ENCODE measurements around the gene BYSL. TPM values are rescaled to one million over a fixed set of nuclear protein-coding genes. Genes with fewer than 3 reads are reported as not detected.
A peak's percentile ranks its signal among the peaks of the same experiment; 100 is the strongest.

Gene BYSL
- total RNA-seq, 5 donors from 2014 or later (not counting 1 experiment from before 2014, with no cell fraction given): 3.5 to 20.5 (median 15.0) TPM

DNA sequence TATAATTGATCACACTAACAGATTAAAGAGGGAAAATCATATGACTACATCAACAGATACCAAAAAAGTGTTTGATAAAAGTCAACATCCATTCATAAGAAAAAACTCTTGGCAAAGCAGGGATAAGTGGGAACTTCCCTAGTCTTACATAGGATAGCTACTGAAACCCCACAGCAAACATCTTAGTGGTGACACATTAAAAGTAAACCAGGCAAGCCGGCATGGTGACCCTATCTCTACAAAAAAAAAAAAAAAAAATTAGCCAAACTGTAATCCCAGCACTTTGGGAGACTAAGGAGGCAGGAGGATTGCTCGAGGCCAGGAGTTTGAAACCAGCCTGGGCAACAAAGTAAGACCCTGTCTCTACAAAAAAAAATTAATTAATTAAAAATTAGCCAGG lies 34.1 kb downstream of the BYSL start:
- Histone ChIP-seq H3K4me1 (ENCODE audit: control insufficient read depth in 1 of 2, extremely low read depth in 1 of 2, insufficient read depth in 2 of 2, low read length in 2 of 2) (peaks cover 11 to 48% of the 10 kb centered on the region in 2 experiments), H3K36me3 (ENCODE audit: control insufficient read depth in 2 of 2, extremely low read depth in 1 of 2, insufficient read depth in 1 of 2, low read length in 1 of 2) (peaks cover 4 to 25% of the 10 kb centered on the region in 2 donors), H3K4me3 (ENCODE audit: control insufficient read depth in 1 of 2, extremely low read depth in 1 of 2, low read length in 1 of 2) (no peak overlapping the region), H3K27me3 (replicated peaks in 1 of 2; ENCODE audit: control insufficient read depth in 2 of 2, extremely low read depth in 1 of 2, insufficient read depth in 2 of 2, low read length in 1 of 2) (no peaks in the 10 kb centered on the region), H3K27ac (ENCODE audit: low read length) (no peak overlapping the region), H3K9me3 (no peaks in the 10 kb centered on the region)
- Mint-ChIP-seq H3K27ac (no peak overlapping the region), H3K9me3 (no peaks in the 10 kb centered on the region), H3K36me3 (peaks cover 15% of the 10 kb centered on the region), H3K4me3 (no peak overlapping the region), H3K4me1 (peaks cover 66 to 69% (median 67%) of the 10 kb centered on the region in 3 donors), H3K27me3 (no peaks in the 10 kb centered on the region)
- ATAC-seq (replicated peaks in 1 of 4) (no peak), DNase-seq (no peak)
- no CpG with 5 or more reads among the region's 2 CpGs for WGBS (ENCODE audit: insufficient coverage)
- POLR2A ChIA-PET: interaction anchor here in 1 of 2 donors (0.6 kb wide), 2 partner anchors 9 to 1187 kb away, joined by 3 to 4 read pairs; no protein-coding TSS in a partner anchor
- CTCF ChIA-PET: interaction anchor here in 1 of 2 donors (0.6 kb wide), 1 partner anchor 94 kb away, joined by 4 read pairs; no protein-coding TSS in a partner anchor

DNA sequence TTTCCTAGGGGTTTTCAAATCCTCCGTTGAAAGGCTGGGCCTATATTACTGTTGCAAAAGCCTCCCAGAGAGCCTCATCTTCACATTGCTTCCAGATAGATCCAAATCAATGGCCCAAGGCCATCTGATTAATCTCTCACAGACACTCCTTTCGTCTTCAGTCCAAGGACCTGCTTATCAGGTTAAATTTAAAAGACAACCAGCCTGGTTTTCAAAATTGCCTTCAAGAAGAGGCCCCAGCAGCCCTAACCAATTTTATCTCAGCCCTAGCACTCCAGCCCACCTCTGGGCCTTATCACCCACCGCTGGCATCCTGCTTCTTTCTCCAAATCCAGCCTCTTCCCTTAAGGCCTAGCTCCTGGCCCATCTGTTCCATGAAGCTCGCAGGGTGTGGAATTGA lies 35.8 kb downstream of the BYSL start:
- Mint-ChIP-seq H3K4me3 (no peak overlapping the region), H3K4me1 (peaks cover 73 to 77% (median 74%) of the 10 kb centered on the region in 3 donors), H3K27ac (peak overlapping the region; percentile 65 to 66), H3K27me3 (no peaks in the 10 kb centered on the region), H3K36me3 (peaks cover 25% of the 10 kb centered on the region), H3K9me3 (no peaks in the 10 kb centered on the region)
- ChIA-PET CTCF (no interaction called here), POLR2A (no interaction called here)
- H3K4me3 ChIP-seq (ENCODE audit: control insufficient read depth in 1 of 2, extremely low read depth in 1 of 2, low read length in 1 of 2): no peak overlapping the region
- 94% methylated on average over 2 of the region's 4 CpGs for WGBS (ENCODE audit: insufficient coverage)
- H3K9me3 ChIP-seq: no peaks in the 10 kb centered on the region
- peaks cover 7 to 25% of the 10 kb centered on the region in 2 donors for H3K36me3 ChIP-seq (ENCODE audit: control insufficient read depth in 2 of 2, extremely low read depth in 1 of 2, insufficient read depth in 1 of 2, low read length in 1 of 2)
- no peaks in the 10 kb centered on the region for H3K27me3 ChIP-seq (replicated peaks in 1 of 2; ENCODE audit: control insufficient read depth in 2 of 2, extremely low read depth in 1 of 2, insufficient read depth in 2 of 2, low read length in 1 of 2)
- DNase-seq (no peak), ATAC-seq (replicated peaks in 1 of 4) (no peak)
- peaks cover 8 to 54% of the 10 kb centered on the region in 2 experiments for H3K4me1 ChIP-seq (ENCODE audit: control insufficient read depth in 1 of 2, extremely low read depth in 1 of 2, insufficient read depth in 2 of 2, low read length in 2 of 2)
- no peak overlapping the region for H3K27ac ChIP-seq (ENCODE audit: low read length)

- ChIA-PET POLR2A (no interaction called here), CTCF (no interaction called here)
- WGBS (ENCODE audit: insufficient coverage): no CpG with 5 or more reads among the region's 6 CpGs
- peaks cover 7 to 54% of the 10 kb centered on the region in 2 experiments for H3K4me1 ChIP-seq (ENCODE audit: control insufficient read depth in 1 of 2, extremely low read depth in 1 of 2, insufficient read depth in 2 of 2, low read length in 2 of 2)
- no peak overlapping the region for H3K4me3 ChIP-seq (ENCODE audit: control insufficient read depth in 1 of 2, extremely low read depth in 1 of 2, low read length in 1 of 2)
- peaks cover 4 to 27% of the 10 kb centered on the region in 2 donors for H3K36me3 ChIP-seq (ENCODE audit: control insufficient read depth in 2 of 2, extremely low read depth in 1 of 2, insufficient read depth in 1 of 2, low read length in 1 of 2)
- H3K9me3 ChIP-seq: no peaks in the 10 kb centered on the region
- H3K4me3 Mint-ChIP-seq: peak overlapping the region in 2 of 3 donors; percentile 52 to 55
- no peaks in the 10 kb centered on the region for H3K27me3 Mint-ChIP-seq
- H3K36me3 Mint-ChIP-seq: peaks cover 26% of the 10 kb centered on the region
- ATAC-seq (replicated peaks in 1 of 4) (peak in 2 of 4 experiments; percentile 40 to 48), DNase-seq (no peak)
- no peaks in the 10 kb centered on the region for H3K27me3 ChIP-seq (replicated peaks in 1 of 2; ENCODE audit: control insufficient read depth in 2 of 2, extremely low read depth in 1 of 2, insufficient read depth in 2 of 2, low read length in 1 of 2)
- H3K9me3 Mint-ChIP-seq: no peaks in the 10 kb centered on the region
- peak overlapping the region; percentile 79 to 90 for H3K27ac Mint-ChIP-seq
- peaks cover 74 to 77% (median 74%) of the 10 kb centered on the region in 3 donors for H3K4me1 Mint-ChIP-seq
- H3K27ac ChIP-seq (ENCODE audit: low read length): no peak overlapping the region
Observed at GRCh38 chr6:41958022-41958856, 36.9 kb downstream of the BYSL start.

DNA sequence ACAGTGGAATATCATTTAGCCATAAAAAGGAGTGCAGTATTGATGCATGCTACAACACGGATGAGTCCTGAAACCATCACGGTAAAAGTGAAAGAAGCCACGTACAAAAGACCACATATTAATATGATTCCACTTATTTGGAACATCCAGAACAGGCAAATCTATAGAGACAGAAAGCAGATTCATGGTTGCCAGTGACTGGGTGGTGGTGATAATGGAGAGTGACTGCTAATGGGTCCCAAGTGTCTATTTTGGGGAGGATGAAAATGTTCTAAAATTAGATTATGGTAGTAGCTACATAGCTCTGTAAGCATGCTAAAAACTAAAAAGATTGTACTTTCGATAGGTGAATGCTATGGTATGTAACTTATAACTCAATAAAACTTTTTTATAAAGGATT lies 38.7 kb downstream of the BYSL start:
- H3K4me1 Mint-ChIP-seq: peaks cover 78 to 82% (median 79%) of the 10 kb centered on the region in 3 donors
- Histone ChIP-seq H3K4me1 (ENCODE audit: control insufficient read depth in 1 of 2, extremely low read depth in 1 of 2, insufficient read depth in 2 of 2, low read length in 2 of 2) (peaks cover 2 to 65% of the 10 kb centered on the region in 2 experiments), H3K9me3 (no peaks in the 10 kb centered on the region), H3K4me3 (ENCODE audit: control insufficient read depth in 1 of 2, extremely low read depth in 1 of 2, low read length in 1 of 2) (no peak overlapping the region), H3K27ac (ENCODE audit: low read length) (no peak overlapping the region), H3K36me3 (ENCODE audit: control insufficient read depth in 2 of 2, extremely low read depth in 1 of 2, insufficient read depth in 1 of 2, low read length in 1 of 2) (peaks cover 4 to 34% of the 10 kb centered on the region in 2 donors), H3K27me3 (replicated peaks in 1 of 2; ENCODE audit: control insufficient read depth in 2 of 2, extremely low read depth in 1 of 2, insufficient read depth in 2 of 2, low read length in 1 of 2) (no peaks in the 10 kb centered on the region)
- peak overlapping the region; percentile 75 to 78 for H3K27ac Mint-ChIP-seq
- WGBS (ENCODE audit: insufficient coverage): no CpG with 5 or more reads among the region's 4 CpGs
- ATAC-seq (replicated peaks in 1 of 4): no peak
- ChIA-PET CTCF (interaction anchor here in 1 of 2 donors (0.6 kb wide), 1 partner anchor 401 kb away, joined by 4 read pairs; no protein-coding TSS in a partner anchor), POLR2A (interaction anchor here (0.6 to 0.7 kb wide), 3 partner anchors 41 to 1019 kb away, joined by 3 to 5 read pairs (median 4); no protein-coding TSS in a partner anchor)
- DNase-seq: no peak
- H3K27me3 Mint-ChIP-seq: no peaks in the 10 kb centered on the region
- no peaks in the 10 kb centered on the region for H3K9me3 Mint-ChIP-seq
- no peak overlapping the region for H3K4me3 Mint-ChIP-seq
- peaks cover 29% of the 10 kb centered on the region for H3K36me3 Mint-ChIP-seq

- peaks cover 4 to 54% of the 10 kb centered on the region in 2 donors for H3K36me3 ChIP-seq (ENCODE audit: control insufficient read depth in 2 of 2, extremely low read depth in 1 of 2, insufficient read depth in 1 of 2, low read length in 1 of 2)
- Mint-ChIP-seq H3K4me3 (peak overlapping the region in 1 of 3 donors; percentile 35), H3K4me1 (peaks cover 81 to 91% (median 90%) of the 10 kb centered on the region in 3 donors), H3K27me3 (no peaks in the 10 kb centered on the region), H3K36me3 (peaks cover 30% of the 10 kb centered on the region), H3K27ac (peak overlapping the region; percentile 0 to 67), H3K9me3 (no peaks in the 10 kb centered on the region)
- DNase-seq (no peak), ATAC-seq (replicated peaks in 1 of 4) (no peak)
- no peak overlapping the region for H3K27ac ChIP-seq (ENCODE audit: low read length)
- peaks cover 0 to 79% of the 10 kb centered on the region in 2 experiments for H3K4me1 ChIP-seq (ENCODE audit: control insufficient read depth in 1 of 2, extremely low read depth in 1 of 2, insufficient read depth in 2 of 2, low read length in 2 of 2)
- no peaks in the 10 kb centered on the region for H3K9me3 ChIP-seq
- WGBS (ENCODE audit: insufficient coverage): 57% methylated on average over 1 of the region's 1 CpG
- POLR2A ChIA-PET: interaction anchor here in 1 of 2 donors (0.6 kb wide), 1 partner anchor 21 kb away, joined by 3 read pairs; no protein-coding TSS in a partner anchor
- CTCF ChIA-PET: interaction anchor here (0.5 to 1.1 kb wide), 3 partner anchors 24 to 71 kb away, joined by 3 to 4 read pairs (median 3); no protein-coding TSS in a partner anchor
- H3K4me3 ChIP-seq (ENCODE audit: control insufficient read depth in 1 of 2, extremely low read depth in 1 of 2, low read length in 1 of 2): no peak overlapping the region
- no peaks in the 10 kb centered on the region for H3K27me3 ChIP-seq (replicated peaks in 1 of 2; ENCODE audit: control insufficient read depth in 2 of 2, extremely low read depth in 1 of 2, insufficient read depth in 2 of 2, low read length in 1 of 2)
Observed at GRCh38 chr6:41963371-41963770, 42.1 kb downstream of the BYSL start.

- Histone ChIP-seq H3K27me3 (replicated peaks in 1 of 2; ENCODE audit: control insufficient read depth in 2 of 2, extremely low read depth in 1 of 2, insufficient read depth in 2 of 2, low read length in 1 of 2) (no peaks in the 10 kb centered on the region), H3K4me3 (ENCODE audit: control insufficient read depth in 1 of 2, extremely low read depth in 1 of 2, low read length in 1 of 2) (no peak overlapping the region), H3K36me3 (ENCODE audit: control insufficient read depth in 2 of 2, extremely low read depth in 1 of 2, insufficient read depth in 1 of 2, low read length in 1 of 2) (peaks cover 4 to 55% of the 10 kb centered on the region in 2 donors), H3K4me1 (ENCODE audit: control insufficient read depth in 1 of 2, extremely low read depth in 1 of 2, insufficient read depth in 2 of 2, low read length in 2 of 2) (peaks cover 0 to 80% of the 10 kb centered on the region in 2 experiments), H3K27ac (ENCODE audit: low read length) (no peak overlapping the region), H3K9me3 (no peaks in the 10 kb centered on the region)
- H3K4me1 Mint-ChIP-seq: peaks cover 81 to 90% (median 88%) of the 10 kb centered on the region in 3 donors
- 87% methylated on average over 2 of the region's 2 CpGs for WGBS (ENCODE audit: insufficient coverage)
- ChIA-PET CTCF (interaction anchor here (0.6 to 1.1 kb wide), 3 partner anchors 22 to 155 kb away, joined by 3 to 6 read pairs (median 4); no protein-coding TSS in a partner anchor), POLR2A (interaction anchor here in 1 of 2 donors (0.6 to 1.1 kb wide), 2 partner anchors 37 to 43 kb away, joined by 3 to 4 read pairs; no protein-coding TSS in a partner anchor)
- no peak for DNase-seq
- H3K9me3 Mint-ChIP-seq: no peaks in the 10 kb centered on the region
- peak in 3 of 4 experiments; percentile 37 to 40 (median 39) for ATAC-seq (replicated peaks in 1 of 4)
- H3K27me3 Mint-ChIP-seq: no peaks in the 10 kb centered on the region
- peaks cover 25% of the 10 kb centered on the region for H3K36me3 Mint-ChIP-seq
- peak overlapping the region in 1 of 3 donors; percentile 24 for H3K4me3 Mint-ChIP-seq
- peak overlapping the region; percentile 0 to 67 for H3K27ac Mint-ChIP-seq
Observed at GRCh38 chr6:41964201-41964887, 43.0 kb downstream of the BYSL start.

Data from T-cell (primary cell).